Stimulated activated CD4-positive, alpha-beta T cell treated with anti-CD3 and anti-CD28 coated beads, TNF-alpha, amount 100 ng/mL, for 48 hours (primary cell): ENCODE measurements around the gene FAH.

ENCODE experiments used
- DNase-seq, 3 donors: peaks; one replicate each; pipeline ENCODE4 v3.0.0-alpha.2; 2020; ENCODE audit warnings: low read depth in 3 of 3

FAH gene

GRCh38 chr15:80199869-80200268 lies 47.1 kb downstream of the FAH start:
- DNase-seq: no peak

DNA sequence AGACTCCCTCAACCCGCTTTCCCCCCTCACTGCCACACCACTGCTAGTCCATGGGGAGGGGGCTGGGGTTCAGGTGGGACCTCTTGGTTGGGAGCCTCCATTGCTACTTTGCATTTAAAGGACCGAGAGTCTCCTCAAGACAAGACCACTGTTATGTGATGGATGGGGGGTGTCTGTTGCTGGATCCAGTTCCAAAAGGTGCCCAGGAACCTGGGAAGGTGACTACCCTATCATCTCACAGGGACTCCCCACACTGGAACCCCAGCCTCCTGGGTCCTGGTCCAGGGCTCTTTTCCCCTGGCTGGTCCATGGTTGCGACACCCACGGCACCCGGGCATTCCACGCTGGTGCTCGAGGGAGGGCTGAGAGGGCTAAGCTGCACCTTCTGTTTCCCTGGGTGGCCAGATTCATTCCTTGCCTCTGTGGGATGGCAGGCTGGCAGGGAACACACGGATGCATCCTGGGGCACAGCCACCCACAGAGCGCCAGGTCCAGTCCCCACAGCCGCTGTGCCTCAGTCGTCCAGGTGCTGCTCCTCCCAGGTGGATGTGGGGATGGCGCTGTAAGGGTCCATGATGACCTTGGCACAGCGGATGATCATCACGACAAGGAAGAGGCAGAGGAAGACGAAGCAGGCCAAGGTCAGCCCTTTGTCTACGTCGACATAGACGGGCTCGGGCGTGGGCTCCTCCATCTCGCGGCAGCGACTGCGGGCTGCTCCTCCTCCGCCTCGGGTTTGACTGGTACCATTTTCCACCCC lies 48.6 kb downstream of the FAH start:
- DNase-seq: no peak

DNA sequence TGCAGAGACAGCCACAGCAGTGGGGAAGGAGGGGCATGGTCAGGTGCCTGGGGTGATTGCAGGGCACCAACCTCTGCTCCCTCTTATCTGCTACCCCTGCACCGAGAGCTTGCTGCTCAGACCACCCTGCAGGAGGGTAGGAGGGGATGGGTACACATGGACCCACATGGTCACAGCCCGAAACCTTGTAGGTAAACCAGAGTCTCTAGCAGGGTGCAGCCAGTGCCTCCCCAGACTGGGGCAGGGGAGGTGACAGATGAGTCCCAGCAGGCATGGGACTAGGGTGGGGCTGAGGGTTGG lies 49.2 kb downstream of the FAH start:
- DNase-seq: no peak

GRCh38 chr15:80202641-80203360 lies 50.0 kb downstream of the FAH start:
- DNase-seq: no peak

GRCh38 chr15:80203361-80203885 lies 50.6 kb downstream of the FAH start:
- DNase-seq: no peak

DNA sequence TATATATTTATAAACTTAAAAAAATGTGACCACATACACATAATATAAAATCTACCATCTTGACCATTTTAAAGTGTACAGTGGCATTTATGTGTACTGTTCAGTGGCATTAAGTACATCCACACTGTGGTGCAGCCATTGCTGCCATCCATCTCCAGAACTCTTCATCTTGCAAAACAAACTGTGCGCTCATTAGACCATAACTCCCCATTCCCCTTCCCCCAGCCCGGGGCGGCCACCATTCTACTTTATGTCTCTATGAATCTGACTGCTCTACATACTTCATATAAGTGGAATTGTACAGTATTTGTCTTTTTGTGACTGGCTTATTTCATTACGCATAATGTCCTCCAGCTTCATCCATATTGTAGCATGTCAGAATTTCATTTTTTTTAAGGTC lies 51.4 kb downstream of the FAH start:
- no peak for DNase-seq

DNA sequence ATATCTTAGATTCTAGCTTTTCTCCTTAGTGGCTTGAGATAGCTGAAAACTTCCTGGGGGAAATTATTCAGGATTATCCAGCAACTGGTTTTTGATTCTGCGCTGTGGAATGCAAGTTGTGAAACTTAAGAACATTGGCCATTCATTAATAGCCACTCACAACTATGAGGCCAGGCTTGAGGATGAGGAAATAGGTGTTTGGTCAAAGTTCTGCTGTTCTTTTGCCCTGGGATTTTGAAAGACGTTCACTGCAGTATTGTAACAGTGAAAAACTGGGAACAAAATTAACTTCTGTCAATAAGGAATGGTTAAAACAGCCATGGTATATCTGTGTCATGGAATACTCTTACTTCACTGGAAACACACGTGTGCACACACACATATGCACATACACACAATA lies 55.1 kb downstream of the FAH start:
- DNase-seq: no peak

GRCh38 chr15:80208758-80209734 lies 56.2 kb downstream of the FAH start:
- no peak for DNase-seq

- DNase-seq: no peak
These were observed 58.1 kb downstream of the FAH start for GRCh38 chr15:80210611-80211573.

- DNase-seq: no peak
These were observed 59.2 kb downstream of the FAH start for GRCh38 chr15:80211976-80212375.

DNA sequence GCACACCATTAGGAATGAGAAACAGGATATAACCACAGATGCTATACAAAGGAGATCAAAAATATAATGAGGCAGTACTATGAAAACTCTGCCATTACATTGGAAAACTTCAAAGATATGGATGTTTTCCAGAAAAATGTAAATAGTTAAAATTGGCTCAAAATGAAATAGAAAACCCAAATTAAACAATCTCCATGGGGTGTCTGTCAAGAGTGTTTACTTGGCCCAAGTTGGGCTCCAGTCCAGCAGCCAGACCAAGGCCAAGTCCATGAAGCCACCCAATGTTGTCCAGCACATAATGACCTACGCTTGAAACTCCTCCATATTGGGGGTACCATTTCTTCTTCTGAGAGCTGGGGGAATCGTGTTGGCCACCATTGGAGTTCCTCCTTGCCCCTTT lies 62.1 kb downstream of the FAH start:
- no peak for DNase-seq

- DNase-seq: no peak
These were observed 63.3 kb downstream of the FAH start for GRCh38 chr15:80216141-80216540.

- no peak for DNase-seq
These were observed 64.1 kb downstream of the FAH start for GRCh38 chr15:80216911-80217310.

DNA sequence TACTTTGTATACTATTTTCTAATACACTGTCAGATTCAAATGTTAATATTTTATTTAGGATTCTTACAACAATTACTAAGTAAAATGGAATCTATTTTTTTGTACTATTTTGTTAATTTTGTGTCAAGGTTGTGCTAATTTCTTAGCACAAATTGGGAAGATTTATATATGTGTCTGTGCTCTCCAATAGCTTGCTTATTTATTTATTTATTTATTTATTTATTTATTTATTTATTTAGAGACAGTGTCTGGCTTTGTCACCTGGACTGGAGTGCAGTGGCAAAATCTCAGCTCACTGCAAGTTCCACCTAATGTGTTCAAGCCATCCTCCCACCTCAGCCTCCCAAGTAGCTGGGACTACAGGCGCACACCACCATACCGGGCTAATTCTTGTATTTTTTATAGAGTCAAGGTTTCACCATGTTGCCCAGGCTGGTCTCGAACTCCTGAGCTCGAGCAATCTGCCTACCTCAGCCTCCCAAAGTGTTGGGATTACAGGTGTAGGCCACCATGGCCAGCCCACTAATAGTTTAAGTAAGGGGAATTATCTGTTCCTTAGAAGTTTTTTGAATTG lies 64.6 kb downstream of the FAH start:
- no peak for DNase-seq

DNA sequence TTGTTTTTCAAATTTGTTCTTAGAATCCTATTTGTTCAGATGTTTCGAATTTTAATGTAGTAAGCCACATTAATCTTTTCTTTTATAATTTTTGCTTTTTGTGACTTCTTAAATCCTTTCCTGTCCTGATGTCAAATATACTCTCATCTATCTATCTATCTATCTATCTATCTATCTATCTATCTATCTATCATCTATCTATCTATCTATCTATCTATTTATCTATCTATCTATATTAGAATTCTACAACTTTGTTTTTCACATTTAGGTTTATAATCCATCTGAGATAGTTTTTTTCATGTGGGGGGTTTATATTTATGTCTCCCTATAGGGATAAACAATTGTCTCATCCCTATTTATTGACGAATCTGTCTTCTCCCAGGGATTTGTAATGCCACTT lies 67.2 kb downstream of the FAH start:
- DNase-seq: no peak

- no peak for DNase-seq
These were observed 76.3 kb downstream of the FAH start for GRCh38 chr15:80228959-80229610.

DNA sequence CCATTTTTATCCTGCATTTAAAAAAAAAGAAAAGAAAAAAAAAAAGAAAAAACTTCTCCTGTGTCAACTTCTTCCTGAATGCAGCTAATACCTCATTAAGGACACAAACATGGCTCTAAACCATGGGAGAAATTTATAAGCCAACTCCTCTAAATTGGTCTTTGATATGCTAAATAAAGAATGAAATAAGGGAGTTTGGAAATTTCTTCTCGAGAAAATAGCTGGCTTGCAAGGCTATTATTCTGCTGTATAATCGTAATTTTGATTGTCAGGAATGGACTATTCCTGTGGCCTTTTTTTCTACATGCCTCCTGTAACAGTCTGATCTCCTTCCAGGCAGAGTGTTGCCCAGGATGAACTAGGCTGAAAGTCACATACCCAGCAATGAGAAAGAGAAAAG lies 78.6 kb downstream of the FAH start:
- no peak for DNase-seq

GRCh38 chr15:80233581-80233980 lies 80.8 kb downstream of the FAH start:
- no peak for DNase-seq

- DNase-seq: peak; percentile 21 to 38 (median 27)
These were observed 82.1 kb downstream of the FAH start for GRCh38 chr15:80234883-80235282.
